ENCODE data around the gene PARD3. TPM values are rescaled to one million over a fixed set of nuclear protein-coding genes. Genes with fewer than 3 reads are reported as not detected.

The PARD3 gene
- polyA plus RNA-seq, 3 donors, result 79.3 to 88.4 (median 87.3) TPM

DNA sequence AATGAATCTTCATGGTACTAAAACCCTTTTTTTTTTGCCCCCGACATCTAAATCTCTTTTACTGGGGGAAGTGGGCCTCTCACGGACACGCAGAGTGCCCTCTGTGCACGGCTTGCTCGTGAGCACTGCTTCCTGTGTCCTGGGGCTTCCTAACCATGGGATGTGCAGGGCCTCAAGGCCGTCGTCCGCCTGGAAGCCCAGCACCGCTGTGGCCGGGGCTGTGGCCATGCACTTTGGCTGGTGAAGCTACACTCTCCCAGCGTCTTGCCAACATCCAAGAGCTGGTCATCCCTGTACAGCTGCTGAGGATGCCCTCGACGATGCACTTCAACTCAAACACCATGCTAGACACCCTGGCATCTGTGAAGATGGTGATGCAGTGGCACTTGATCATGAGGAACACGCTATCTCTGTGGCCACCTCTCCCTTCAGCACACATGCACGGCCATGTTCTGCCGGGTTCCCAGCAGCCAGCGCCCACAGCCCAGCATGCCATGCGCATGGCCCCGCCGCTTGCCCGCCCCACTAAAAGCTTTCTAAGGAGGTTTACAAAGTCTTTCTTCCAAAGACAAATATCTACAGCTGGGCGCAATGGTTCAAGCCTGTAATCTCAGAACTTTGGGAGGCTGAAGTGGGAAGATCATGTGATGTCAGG lies 326.5 kb downstream of the PARD3 start:
- DNase-seq (ENCODE audit: low read depth in 3 of 3, low spot score in 2 of 3), result no peak

DNA sequence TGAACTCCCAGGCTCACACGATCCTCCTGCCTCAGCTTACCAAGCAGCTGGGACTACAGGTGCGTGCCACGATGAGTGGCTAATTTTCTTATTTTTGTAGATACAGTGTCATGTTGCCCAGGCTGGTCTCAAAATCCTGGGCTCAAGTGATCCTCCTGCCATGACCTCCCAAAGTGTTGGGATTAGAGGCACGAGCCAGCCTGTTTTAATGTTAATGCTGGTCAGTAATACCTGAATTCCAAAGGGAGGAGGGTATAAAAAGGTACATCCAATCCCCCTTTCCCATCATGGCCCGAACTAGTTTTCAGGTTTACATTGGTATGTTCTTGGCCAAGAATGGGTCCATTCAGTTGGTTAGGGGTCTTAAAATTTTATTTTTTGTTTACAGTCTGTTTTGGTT lies 329.1 kb downstream of the PARD3 start:
- DNase-seq (ENCODE audit: low read depth in 3 of 3, low spot score in 2 of 3), result no peak

DNA sequence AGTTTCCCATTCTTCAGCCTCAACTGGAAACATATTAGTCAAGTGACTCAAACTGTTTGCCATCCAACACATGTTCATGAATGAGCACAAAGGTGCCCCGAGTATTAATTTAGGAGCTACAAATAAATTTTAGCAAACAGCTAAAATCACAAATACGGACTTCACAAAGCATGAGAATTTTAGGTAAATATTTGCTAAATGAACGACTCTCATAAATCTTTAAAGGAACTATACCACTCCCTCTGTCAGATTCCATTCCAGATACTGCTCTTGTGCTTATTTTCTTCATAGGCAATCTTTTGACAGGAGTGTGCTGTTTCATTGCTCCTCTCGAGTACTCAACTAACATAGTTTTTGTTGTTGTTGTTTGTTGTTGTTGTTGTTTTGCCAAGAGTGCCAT lies 330.9 kb downstream of the PARD3 start:
- DNase-seq (ENCODE audit: low read depth in 3 of 3, low spot score in 2 of 3), result no peak

DNA sequence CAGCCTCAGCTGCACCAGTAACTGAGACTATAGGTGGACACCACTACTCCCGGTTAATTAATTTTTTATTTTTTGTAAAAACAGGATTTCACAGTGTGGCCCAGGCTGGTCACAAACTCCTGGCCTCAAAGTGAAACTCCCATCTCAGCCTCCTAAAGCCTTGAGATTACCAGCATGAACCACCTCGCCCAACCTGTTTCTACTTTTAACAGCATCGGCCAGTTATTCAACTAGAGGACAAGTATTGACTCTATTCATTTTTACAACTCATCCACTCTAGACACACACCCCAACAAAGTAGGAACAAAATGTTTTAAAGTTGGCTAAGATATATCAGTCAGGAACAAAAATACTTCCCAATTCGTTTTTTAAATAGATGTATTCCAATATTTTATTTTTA lies 334.8 kb downstream of the PARD3 start:
- no peak for DNase-seq (ENCODE audit: low read depth in 3 of 3, low spot score in 2 of 3)

DNA sequence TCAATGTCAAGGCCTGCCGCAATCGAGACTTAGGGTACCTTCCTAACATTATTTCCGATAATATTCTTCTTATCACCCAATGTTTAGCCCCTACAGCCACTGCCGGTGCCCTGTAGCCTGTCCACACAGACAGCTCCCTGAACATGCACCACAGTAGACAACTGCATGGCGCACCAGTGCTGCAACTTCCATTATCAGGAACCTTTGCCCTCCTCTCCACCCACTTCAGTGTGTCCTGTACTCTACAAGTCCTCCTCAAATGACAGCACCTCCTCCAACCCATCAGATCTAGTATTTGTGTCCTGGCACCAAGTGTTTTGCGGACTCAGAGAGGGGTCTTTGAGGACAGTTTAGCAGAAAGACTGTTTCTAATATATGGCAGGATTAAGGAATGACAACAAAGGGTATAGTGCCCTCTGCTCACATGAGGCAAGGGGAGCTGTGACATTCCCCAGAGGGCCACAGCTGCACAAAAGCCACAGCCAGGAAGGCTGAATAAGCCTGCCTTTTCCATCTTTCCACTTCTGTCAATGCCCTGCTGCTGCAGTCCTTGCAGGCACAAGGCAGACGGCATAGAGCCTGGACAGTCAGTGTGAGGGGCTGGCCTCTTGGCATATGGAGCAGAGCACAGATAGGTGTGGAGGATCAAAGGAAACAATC lies 335.4 kb downstream of the PARD3 start:
- DNase-seq (ENCODE audit: low read depth in 3 of 3, low spot score in 2 of 3), result no peak

DNA sequence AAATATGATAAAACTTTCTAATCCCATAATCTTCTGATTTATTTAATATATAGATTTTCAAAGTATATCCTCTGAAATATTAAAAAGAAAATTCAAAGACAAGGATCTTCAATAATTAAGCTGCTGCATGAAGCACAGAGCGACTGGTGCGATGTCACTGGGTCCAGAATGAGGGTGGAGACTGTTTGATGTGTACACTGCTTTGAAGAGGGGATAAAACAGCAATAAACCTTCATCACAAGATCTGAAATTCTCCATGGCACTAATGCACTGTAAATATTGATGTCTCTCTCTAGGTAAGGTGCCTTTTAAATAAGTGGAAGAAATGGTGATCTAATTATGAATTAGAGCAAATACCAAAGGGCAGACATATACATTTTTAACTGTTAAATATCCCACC lies 337.8 kb downstream of the PARD3 start:
- no peak for DNase-seq (ENCODE audit: low read depth in 3 of 3, low spot score in 2 of 3)

DNA sequence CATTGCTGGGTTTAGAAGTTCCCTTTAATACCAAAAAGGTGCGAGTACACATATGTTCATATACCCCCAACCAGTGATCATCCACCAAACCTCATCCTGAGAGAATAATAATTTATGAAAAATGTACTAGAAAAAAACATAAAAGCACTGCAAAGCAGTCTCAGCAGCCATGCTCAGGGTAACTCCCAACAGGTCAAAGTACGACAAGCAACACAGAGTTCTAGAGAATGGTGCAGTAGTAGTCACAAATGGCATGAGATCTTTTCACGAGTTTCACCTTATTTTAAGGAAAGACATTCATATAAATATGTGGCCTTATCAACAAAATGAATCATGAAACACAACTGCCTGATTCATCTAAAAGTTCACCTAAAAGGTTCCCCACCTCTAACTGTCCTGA lies 338.5 kb downstream of the PARD3 start:
- no peak for DNase-seq (ENCODE audit: low read depth in 3 of 3, low spot score in 2 of 3)

DNA sequence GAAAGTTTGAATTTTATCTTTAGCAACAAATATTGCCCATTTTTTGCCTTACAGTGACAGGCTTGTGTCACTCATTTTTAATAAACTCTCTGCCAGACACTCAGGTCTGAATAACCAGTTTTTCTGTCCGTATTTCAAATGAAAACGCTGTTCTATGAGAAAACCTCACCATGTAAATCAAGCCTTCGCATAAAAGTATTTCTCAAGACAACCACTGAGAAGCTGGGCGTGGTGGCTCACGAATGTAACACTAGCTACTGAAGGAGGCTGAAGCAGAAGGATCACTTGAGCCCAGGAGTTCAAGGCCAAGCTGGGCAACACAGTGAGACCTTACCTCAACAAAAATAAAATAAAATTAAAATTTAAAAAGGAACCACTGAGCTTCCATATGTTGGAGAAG lies 339.3 kb downstream of the PARD3 start:
- no peak for DNase-seq (ENCODE audit: low read depth in 3 of 3, low spot score in 2 of 3)

DNA sequence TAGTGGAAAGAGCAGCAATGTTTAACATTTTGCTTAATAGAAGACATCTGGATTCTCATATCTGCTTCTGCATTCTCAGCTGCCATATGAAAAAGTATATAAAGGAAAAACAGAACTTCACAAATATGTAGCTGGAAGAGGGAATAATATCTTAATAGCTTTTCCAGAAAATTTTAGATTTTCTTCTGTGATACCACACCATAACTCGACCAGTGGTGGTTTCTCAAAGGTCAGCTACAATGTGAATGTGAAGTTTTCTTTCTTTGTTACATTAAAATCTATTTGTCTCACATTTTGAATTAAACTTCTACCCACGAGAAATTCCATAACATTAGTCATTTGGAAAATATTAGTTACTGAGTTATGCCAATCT lies 339.8 kb downstream of the PARD3 start:
- DNase-seq (ENCODE audit: low read depth in 3 of 3, low spot score in 2 of 3), result no peak

DNA sequence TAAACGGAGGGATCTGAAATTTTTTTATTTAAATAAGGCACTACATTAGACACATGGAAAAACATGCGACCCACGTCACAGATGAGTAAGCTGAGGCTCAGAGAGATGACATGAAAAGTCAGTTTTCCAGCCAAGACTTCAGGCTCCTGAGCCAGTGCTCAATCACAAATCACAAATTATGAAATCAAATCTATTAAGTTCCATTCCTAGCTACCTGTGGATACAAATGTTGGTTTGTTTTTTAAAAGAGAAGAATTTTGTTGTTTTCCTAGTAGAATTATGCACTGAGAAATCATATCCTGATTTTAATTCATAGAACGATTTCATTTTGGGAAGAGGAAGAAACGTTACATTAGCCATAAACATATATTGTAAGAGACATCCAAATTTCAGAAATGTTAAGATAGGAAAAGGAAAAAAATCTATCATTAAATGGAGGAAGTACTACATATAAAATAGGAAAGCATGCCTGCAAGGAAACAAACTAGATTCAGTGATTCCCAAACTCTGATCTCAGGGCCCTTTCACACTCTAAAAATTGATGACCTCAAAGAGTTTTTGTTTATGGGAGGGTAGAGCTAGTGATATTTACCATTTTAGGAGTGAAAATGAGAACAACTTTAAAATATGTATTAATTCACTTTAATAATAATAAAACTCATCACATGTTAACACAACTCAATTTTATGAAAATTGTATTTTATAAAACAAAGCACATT lies 340.4 kb downstream of the PARD3 start:
- no peak for DNase-seq (ENCODE audit: low read depth in 3 of 3, low spot score in 2 of 3)

DNA sequence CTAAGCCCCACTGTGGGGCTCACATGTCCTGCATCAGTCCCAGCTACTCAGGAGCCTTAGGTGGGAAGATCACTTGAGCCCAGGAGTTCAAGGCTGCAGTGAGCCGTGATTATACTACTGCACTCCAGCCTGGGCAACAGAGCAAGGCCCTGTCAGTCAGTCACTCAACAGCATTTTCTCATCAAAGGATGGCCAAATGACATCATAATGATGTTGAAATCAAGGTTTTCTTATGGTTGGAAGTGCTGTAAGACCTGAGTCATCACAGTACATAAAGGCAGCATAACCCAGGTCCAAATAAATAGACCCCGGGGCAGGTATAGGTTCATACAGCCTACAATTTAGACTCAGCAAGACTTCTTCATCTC lies 341.1 kb downstream of the PARD3 start:
- no peak for DNase-seq (ENCODE audit: low read depth in 3 of 3, low spot score in 2 of 3)

DNA sequence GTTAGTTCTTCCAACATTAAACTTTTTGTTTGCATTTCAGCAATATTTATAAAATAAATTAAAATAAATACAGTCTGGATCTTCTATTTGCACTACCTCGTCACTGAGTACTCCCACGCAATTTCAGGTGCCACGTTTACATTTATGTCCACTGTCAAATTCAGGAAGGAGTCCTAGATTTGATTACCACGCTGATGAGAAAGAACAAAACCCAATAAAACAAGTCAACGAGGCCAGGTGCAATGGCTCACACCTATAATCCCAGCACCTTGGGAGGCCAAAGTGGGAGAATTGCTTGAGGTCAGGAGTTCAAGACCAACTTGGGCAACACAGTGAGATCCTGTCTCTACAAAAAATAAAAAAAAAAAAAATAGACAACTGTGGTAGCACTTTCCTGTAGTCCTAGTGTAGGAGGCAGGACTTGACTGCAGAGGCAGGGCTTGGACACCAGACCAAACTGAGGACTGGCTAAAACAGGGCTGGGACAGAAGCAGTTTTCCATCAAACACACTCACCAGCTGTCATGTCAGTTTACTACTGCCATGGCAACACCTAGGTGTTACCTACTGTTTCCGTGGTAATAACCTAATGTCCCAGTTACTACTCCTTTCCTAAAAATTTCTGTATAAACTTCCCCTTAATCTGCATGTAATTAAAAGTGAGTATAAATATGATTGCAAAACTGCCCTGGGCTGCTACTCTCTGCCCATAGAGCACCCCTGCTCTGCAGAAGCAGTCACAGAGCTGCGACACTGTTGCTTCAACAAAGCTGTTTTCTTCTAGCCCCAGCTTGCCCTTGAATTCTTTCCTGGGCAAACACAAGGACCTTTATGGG lies 341.7 kb downstream of the PARD3 start:
- no peak for DNase-seq (ENCODE audit: low read depth in 3 of 3, low spot score in 2 of 3)

DNA sequence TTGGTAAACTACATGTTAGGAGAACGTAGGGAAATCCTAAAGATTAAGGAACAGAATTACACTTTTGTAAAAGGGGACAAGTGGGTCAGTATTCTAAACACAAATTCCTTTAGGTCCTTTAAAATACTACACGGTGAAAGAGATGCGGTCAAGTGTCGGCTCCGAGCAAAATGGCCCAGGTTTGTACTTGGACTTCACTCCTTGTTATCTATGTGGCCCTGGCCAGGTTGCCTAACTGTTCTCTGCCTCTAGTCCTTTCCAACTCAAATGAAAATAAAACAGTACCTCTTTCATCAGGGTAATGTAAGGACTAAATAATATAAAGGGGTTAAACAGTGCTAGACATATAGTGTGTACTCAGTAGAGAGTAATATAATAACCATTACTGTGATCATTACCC lies 344.8 kb downstream of the PARD3 start:
- no peak for DNase-seq (ENCODE audit: low read depth in 3 of 3, low spot score in 2 of 3)

DNA sequence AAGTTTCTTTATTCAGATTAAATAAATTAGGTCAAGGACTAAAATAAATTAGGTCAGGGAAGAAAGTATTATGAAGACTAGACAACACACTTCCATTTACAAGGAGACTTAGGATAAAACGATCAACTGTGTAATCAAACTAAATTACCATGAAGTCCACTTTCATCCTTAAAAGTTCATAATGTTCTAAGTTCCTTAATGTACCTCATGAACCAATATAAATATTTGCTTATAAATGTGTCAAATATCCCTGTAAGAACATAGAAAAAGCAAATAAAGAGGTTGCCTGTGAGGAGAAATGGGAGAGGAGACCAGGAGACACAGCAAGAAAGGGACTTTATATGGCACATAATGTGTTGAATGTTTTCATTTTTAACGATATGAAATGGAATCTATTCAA lies 345.6 kb downstream of the PARD3 start:
- DNase-seq (ENCODE audit: low read depth in 3 of 3, low spot score in 2 of 3), result no peak

DNA sequence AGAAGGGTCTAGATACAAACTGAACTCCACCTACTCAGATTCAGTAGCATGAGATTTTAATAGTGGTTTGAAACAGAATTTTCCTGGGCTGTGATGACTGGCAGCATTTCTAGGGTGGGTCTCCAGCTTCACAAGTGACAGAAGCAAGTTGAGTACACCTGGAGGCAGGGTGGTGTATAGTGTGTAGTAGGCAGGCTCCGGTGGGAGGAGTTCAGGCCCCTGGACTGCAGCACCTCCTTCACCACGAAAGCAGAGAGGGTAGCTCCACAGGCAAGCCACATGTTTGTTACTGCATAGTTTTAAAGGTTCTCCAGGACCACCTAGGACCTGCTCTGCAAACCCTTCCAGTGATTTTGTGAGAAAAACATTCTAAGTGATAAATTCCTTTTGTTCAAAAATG lies 347.2 kb downstream of the PARD3 start:
- DNase-seq (ENCODE audit: low read depth in 3 of 3, low spot score in 2 of 3), result no peak

DNA sequence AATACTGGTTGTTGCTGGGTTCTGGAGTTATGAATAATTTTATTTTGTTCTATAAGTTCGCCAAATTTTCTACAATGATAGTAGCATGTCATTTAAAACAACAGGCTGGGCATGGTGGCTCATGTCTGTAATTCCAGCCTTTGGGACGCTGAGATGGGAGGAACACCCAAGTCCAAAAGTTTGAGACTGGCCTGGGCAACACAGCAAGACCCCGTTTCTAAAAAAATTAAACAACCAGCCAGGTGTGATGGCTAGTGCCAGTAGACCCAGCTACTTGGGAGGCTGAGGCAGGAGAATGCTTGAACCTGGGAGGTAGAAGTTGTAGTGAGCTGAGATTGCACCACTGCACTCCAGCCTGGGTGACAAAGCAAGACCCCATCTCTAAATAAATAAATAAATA lies 347.7 kb downstream of the PARD3 start:
- DNase-seq (ENCODE audit: low read depth in 3 of 3, low spot score in 2 of 3), result no peak

DNA sequence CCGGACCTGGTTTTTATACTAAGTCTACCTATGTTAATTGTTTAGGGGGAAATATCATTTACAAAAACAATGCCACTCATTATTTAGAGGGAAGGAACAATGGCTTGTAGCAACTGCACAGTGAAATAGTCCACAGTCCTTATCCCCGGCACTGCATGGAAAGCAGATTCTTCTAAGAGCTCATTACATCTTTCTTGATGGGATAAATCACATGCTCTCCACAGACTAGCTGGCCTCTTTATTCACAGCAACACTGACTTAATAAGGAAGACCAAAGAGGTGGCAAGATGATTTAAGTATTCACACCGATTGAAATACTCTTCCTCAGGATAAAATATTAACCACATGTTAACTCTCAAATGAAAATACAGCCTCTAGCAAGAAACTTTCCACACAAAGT lies 349.4 kb downstream of the PARD3 start:
- no peak for DNase-seq (ENCODE audit: low read depth in 3 of 3, low spot score in 2 of 3)

DNA sequence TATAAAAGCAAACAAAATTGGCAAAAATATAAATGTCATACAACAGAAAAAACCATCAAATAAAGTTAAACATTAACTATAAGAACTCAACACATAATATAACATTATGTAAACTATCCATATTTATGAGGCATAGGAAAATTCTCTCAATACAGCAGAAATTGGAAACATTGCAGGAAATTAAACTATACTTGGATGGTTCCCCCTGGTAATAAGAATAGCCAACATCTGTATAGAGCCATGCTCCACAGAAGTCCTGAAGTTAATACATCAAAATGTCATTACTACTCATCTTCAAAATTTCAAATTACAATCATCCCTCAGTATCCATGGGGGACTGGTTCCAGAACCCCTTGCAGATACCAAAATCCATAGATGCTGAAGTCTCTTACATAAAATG lies 350.5 kb downstream of the PARD3 start:
- DNase-seq (ENCODE audit: low read depth in 3 of 3, low spot score in 2 of 3), result no peak

DNA sequence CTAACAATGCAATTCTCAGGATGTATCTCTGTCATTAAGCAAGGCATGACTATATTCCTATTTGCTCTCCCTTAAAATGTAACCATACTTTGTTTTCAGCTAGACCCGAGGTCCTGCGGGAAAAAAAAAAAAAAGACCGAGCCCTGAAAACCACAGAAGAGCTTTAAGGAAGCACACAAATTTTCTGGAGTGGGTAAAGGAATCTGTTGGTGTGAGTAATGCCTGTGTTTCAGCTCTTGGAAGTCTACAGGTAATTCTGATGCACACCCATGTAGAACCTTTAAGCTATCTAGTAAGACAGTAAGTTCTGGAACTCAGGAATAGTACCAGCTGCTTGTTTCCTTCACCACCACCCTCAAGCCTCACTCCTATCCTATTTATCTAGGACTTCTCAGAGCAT lies 351.1 kb downstream of the PARD3 start:
- no peak for DNase-seq (ENCODE audit: low read depth in 3 of 3, low spot score in 2 of 3)

DNA sequence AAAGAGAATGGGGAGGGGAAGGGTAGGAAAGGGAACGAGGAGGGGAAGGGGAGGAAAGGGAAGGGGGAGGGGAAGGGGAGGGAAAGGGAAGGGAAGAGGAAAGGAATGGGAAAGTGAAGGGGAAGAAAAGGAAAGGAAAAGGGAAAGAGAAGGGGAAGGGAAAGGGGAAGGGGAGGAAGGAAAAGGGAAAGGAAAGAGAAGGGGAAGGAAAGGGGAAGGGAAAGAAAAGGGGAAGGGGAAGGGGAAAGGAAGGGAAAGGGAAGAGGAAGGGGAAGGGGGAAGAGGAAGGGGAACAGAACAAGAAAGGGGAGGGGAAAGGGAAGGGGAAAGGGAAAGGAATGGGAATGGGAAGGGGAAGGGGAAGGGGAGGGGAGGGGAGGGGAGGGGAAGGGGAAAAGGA lies 352.1 kb downstream of the PARD3 start:
- no peak for DNase-seq (ENCODE audit: low read depth in 3 of 3, low spot score in 2 of 3)

DNA sequence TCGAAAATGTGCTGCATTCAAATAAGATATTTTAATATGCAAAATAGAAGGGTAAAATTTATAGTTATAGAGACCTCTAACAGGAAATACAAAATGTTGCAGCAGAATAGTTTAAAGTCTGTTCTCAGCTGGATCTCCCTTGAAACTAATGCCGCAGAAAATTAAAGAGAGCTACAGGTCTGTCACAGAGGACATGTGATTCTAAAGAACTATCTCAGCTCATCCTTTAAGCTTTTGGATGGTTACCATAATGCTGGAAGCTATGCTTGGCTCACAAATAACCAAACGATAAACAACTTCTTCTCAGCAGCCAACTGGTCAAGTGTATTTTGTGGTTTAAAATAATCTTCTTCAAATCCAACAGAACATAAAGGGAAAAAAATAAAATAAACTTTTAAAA lies 353.0 kb downstream of the PARD3 start:
- DNase-seq (ENCODE audit: low read depth in 3 of 3, low spot score in 2 of 3), result no peak

Measured in right renal cortex interstitium (tissue), 3 donors.